Ecto neural progenitor cell (in vitro differentiated cells): ENCODE measurements around the gene RREB1.

Experiments used
- DNase-seq: peaks from one replicate; pipeline ENCODE4 v3.0.0-alpha.2; 2018; ENCODE audit warnings: low spot score

RREB1 gene

GRCh38 chr6:7245668-7246393 is 138.1 kb downstream of the RREB1 start:
- DNase-seq: no peak

GRCh38 chr6:7246401-7247178 is 138.8 kb downstream of the RREB1 start:
- DNase-seq: no peak

GRCh38 chr6:7247179-7247456 is 139.4 kb downstream of the RREB1 start:
- no peak for DNase-seq

- DNase-seq: no peak
Measured at GRCh38 chr6:7247828-7248227, 140.1 kb downstream of the RREB1 start.

- no peak for DNase-seq
Measured at GRCh38 chr6:7249391-7249790, 141.6 kb downstream of the RREB1 start.

GRCh38 chr6:7249946-7250643 is 142.3 kb downstream of the RREB1 start:
- DNase-seq: no peak

- no peak for DNase-seq
Measured at GRCh38 chr6:7250812-7251211, 143.1 kb downstream of the RREB1 start.

GRCh38 chr6:7251646-7252260 is 144.0 kb downstream of the RREB1 start:
- no peak for DNase-seq

GRCh38 chr6:7252390-7252789 is 144.6 kb downstream of the RREB1 start:
- DNase-seq: no peak

- DNase-seq: no peak
Measured at GRCh38 chr6:7254980-7255835, 147.4 kb downstream of the RREB1 start.

GRCh38 chr6:7255918-7256317 is 148.2 kb downstream of the RREB1 start:
- DNase-seq: no peak

- DNase-seq: no peak
Measured at GRCh38 chr6:7256785-7257184, 149.0 kb downstream of the RREB1 start.

- no peak for DNase-seq
Measured at GRCh38 chr6:7257521-7258230, 149.9 kb downstream of the RREB1 start.

- DNase-seq: no peak
Measured at GRCh38 chr6:7258231-7258763, 150.5 kb downstream of the RREB1 start.

GRCh38 chr6:7260291-7261031 is 152.7 kb downstream of the RREB1 start:
- no peak for DNase-seq

GRCh38 chr6:7261032-7261841 is 153.5 kb downstream of the RREB1 start:
- DNase-seq: peak; percentile 94

- no peak for DNase-seq
Measured at GRCh38 chr6:7261852-7262461, 154.2 kb downstream of the RREB1 start.

- DNase-seq: no peak
Measured at GRCh38 chr6:7262746-7263518, 155.2 kb downstream of the RREB1 start.
